SU-DHL-6 (cell line): Measurements from ENCODE around the gene GNPNAT1.

Experiments
- CTCF ChIP-seq: fragments of 200-600 bp; sonication (generic); IDR thresholded peaks from one replicate; pipeline ENCODE4 v1.5.1; 2017; ENCODE audit warnings: antibody characterized with exemption, mild to moderate bottlenecking, low read length, moderate library complexity; ENCODE audit not compliant: insufficient read depth, poor library complexity, severe bottlenecking
- EZH2phosphoT487 ChIP-seq: fragments of 200-600 bp; sonication (generic), shearing (Covaris generic); conservative IDR thresholded peaks from 2 replicates; pipeline ENCODE4 v1.6.1; 2018; ENCODE audit warnings: mild to moderate bottlenecking, antibody characterized with exemption, low read length, moderate library complexity, mixed read lengths

GRCh38 chr14:52835122-52835903 is 43.9 kb upstream of the GNPNAT1 start:
- TF ChIP-seq CTCF (no peak), EZH2phosphoT487 (no peak)
